Activated naive CD4-positive, alpha-beta T cell treated with anti-CD3 and anti-CD28 coated beads, Interleukin-2, amount 50 U/mL, for 72 hours (primary cell): ENCODE results near the gene AK8. TPM values are rescaled to one million over a fixed set of nuclear protein-coding genes. Genes with fewer than 3 reads are reported as not detected.

ENCODE experiments used
- total RNA-seq, 2 donors: library from RNA; stranded (reverse); gene quantifications; one replicate each; pipeline ENCODE4 v1.2.3, GENCODE V29; 2022

Gene AK8
- total RNA-seq, 2 donors from 2014 or later: not detected

Other genes with a start within 250 kb of the AK8 start
- 10 to 100 TPM; 13.8 to 17.8 TPM for gene DDX31, start 208.3 kb downstream of the AK8 start, total RNA-seq
- gene GTF3C4, start 207.8 kb downstream of the AK8 start, total RNA-seq: 10 to 100 TPM in 1 of 2 donors, 1 to 10 TPM in 1; 7.8 to 15.2 TPM
- gene SPACA9, start 614 bp upstream of the AK8 start, total RNA-seq: 1 to 10 TPM; 1.4 to 2.3 TPM
- 10 to 100 TPM; 38.7 to 43.8 TPM for gene TSC1, start 66.3 kb upstream of the AK8 start, total RNA-seq
- under 1 TPM in 1 of 2 donors, not detected in 1; 0.48 TPM for gene GFI1B, start 100.4 kb upstream of the AK8 start, total RNA-seq
- 100 to 1,000 TPM; 104 to 194 TPM for gene GTF3C5, start 152.7 kb upstream of the AK8 start, total RNA-seq
- gene CEL, start 183.7 kb upstream of the AK8 start, total RNA-seq: 1 to 10 TPM; 2.4 to 9.3 TPM
- gene RALGDS, start 243.0 kb upstream of the AK8 start, total RNA-seq: 10 to 100 TPM; 45.3 to 77.0 TPM